ENCODE results near the gene GTPBP4. TPM values are rescaled to one million over a fixed set of nuclear protein-coding genes. Genes with fewer than 3 reads are reported as not detected.
"Not testable (repeated sequence)": the region's sequence is repeated elsewhere in the genome, so short reads cannot be mapped to it uniquely, and the experiment has no call there.

GTPBP4 gene
- total RNA-seq, 1 donor from 2014 or later: 59.2 TPM

DNA sequence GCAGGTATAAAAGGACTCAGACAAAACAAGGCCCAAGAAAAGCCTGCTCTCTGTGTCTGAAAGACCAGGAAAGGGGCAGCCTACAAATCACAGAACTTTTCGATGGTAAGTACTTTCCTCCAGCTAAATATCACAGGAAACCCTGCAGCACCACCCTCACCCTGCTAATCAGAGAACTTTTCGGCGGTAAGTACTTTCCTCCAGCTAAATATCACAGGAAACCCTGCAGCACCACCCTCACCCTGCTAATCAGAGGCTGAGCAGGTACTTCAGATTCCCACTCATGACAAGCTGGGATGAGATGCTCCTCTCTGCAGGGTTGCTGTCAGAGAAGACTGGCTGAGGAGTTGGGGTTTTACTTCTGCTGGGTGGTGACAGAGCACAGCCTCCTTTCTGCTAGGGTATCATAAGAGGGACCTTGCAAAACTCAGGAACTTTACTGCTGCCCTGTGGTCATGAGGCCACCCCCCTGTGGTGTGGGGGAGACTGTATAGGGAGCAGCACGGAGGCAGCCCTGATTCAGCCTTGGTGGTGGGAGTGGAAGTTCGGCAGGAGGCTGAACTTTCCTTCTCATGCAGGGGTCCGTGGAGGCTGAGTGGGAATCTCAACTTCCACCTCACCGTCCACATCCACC is 75.1 kb downstream of the GTPBP4 start:
- TF ChIP-seq, protein P1, sequence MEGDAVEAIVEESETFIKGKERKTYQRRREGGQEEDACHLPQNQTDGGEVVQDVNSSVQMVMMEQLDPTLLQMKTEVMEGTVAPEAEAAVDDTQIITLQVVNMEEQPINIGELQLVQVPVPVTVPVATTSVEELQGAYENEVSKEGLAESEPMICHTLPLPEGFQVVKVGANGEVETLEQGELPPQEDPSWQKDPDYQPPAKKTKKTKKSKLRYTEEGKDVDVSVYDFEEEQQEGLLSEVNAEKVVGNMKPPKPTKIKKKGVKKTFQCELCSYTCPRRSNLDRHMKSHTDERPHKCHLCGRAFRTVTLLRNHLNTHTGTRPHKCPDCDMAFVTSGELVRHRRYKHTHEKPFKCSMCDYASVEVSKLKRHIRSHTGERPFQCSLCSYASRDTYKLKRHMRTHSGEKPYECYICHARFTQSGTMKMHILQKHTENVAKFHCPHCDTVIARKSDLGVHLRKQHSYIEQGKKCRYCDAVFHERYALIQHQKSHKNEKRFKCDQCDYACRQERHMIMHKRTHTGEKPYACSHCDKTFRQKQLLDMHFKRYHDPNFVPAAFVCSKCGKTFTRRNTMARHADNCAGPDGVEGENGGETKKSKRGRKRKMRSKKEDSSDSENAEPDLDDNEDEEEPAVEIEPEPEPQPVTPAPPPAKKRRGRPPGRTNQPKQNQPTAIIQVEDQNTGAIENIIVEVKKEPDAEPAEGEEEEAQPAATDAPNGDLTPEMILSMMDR (IDR thresholded peaks at IDR 0.05; ENCODE audit: insufficient read depth, low read length, poor library complexity, severe bottlenecking): no peak
- Histone ChIP-seq H3K27me3 (ENCODE audit: control insufficient read depth, insufficient read depth, low read length) (no peaks in the 10 kb centered on the region), H3K36me3 (ENCODE audit: control insufficient read depth, insufficient read depth, low read length) (no peaks in the 10 kb centered on the region), H3K4me3 (ENCODE audit: low read depth, low read length) (no peak overlapping the region)
- no peak for DNase-seq (ENCODE audit: low read depth)

DNA sequence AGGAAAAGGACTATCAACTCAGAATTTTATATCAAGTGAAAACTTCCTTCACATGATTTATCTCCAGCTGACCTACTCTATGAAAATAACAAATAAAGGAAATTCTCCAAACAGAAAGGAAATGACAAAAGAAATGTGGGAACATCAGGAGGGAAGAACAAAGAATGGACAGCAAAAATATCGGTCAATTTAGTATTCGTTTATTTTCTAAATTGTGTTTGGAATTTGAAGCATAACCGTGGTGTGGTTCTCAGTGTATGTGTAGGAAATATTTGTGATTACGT is 76.7 kb downstream of the GTPBP4 start:
- no peak for DNase-seq (ENCODE audit: low read depth)
- TF ChIP-seq, protein P1 (IDR thresholded peaks at IDR 0.05; ENCODE audit: insufficient read depth, low read length, poor library complexity, severe bottlenecking): no peak
- no peak overlapping the region for H3K4me3 ChIP-seq (ENCODE audit: low read depth, low read length)
- H3K27me3 ChIP-seq (ENCODE audit: control insufficient read depth, insufficient read depth, low read length): no peaks in the 10 kb centered on the region
- no peaks in the 10 kb centered on the region for H3K36me3 ChIP-seq (ENCODE audit: control insufficient read depth, insufficient read depth, low read length)

DNA sequence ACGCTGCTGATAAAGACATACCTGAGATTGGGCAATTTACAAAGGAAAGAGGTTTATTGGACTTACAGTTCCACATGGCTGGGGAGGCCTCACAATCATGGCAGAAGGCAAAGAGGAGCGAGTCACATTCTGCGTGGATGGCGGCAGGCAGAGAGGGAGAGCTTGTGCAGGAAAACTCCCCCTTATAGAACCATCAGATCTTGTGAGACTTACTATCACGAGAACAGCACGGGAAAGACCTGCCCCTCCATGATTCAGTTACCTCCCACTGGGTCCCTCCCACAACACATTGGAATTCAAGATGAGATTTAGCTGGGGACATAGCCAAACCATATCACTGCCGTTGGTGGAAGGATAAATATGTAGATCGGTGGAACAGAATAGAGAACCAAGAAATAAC is 78.5 kb downstream of the GTPBP4 start:
- not testable (repeated sequence) for H3K27me3 ChIP-seq (ENCODE audit: control insufficient read depth, insufficient read depth, low read length); DNase-seq (ENCODE audit: low read depth); H3K36me3 ChIP-seq (ENCODE audit: control insufficient read depth, insufficient read depth, low read length); H3K4me3 ChIP-seq (ENCODE audit: low read depth, low read length)

DNA sequence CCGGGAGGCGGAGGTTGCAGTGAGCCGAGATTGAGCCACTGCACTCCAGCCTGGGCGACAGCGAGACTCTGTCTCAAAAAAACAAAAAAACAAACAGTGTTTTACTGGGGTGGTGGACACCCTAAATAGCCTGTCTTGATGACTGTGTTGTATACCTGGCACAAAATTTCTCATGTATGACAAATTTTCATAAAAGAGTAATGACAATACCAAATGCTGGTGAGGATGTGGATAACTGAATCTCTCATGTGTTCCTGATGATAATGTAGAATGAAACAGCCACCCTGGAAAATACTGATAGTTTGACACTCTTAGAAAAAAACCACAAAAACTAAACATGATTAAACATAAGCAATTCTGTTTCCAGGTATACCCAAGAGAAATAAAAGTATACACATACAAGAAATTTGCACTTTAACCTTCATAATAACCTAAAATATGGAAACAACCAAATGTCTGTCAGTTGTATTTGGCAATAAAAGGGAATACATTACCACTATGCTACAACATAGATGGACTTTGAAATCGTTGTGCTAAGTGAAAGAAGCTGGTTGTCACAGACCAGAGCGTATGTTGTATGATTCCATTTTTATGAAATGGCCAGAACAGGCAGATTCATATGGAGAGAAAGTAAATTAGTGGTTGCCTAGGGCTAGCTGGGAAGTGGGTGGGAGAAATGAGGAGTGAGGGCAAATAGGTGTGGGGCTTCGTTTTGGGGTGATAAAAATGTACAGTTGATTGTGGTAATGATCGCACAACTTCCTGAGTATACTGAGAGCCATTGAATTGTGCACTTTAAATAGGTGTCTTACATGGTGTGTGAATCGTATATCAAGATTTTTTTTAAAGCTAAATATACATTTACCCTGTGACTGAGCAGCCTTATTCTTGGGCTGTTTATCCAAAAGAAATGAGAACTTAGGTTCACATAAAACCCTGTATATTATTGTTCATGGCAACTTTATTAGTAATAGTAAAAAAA is 80.4 kb downstream of the GTPBP4 start:
- Histone ChIP-seq H3K36me3 (ENCODE audit: control insufficient read depth, insufficient read depth, low read length) (no peaks in the 10 kb centered on the region), H3K4me3 (ENCODE audit: low read depth, low read length) (no peak overlapping the region), H3K27me3 (ENCODE audit: control insufficient read depth, insufficient read depth, low read length) (no peaks in the 10 kb centered on the region)
- DNase-seq (ENCODE audit: low read depth): no peak
- TF ChIP-seq, protein P1 (IDR thresholded peaks at IDR 0.05; ENCODE audit: insufficient read depth, low read length, poor library complexity, severe bottlenecking): no peak

Other genes with a start within 250 kb of the GTPBP4 start
- 63.6 and 64.0 TPM in 2 replicates for gene LARP4B, start 56.7 kb upstream of the GTPBP4 start, total RNA-seq
- 0.13 TPM in 1 of 2 replicates, not detected in the other for gene IDI2, start 37.4 kb downstream of the GTPBP4 start, total RNA-seq
- 59.5 and 65.3 TPM in 2 replicates for gene IDI1, start 60.7 kb downstream of the GTPBP4 start, total RNA-seq
- 15.1 and 17.9 TPM in 2 replicates for gene WDR37, start 68.0 kb downstream of the GTPBP4 start, total RNA-seq